HK-2 (cell line): Measurements from ENCODE around the gene ZNF436.
"Not testable (repeated sequence)": the region's sequence is repeated elsewhere in the genome, so short reads cannot be mapped to it uniquely, and the experiment has no call there.

Source experiments
- DNase-seq: peaks from one replicate; pipeline ENCODE4 v3.0.0-alpha.2; 2018; ENCODE audit not compliant: unreplicated experiment

The ZNF436 gene

GRCh38 chr1:23392125-23392855 is 22.7 kb upstream of the ZNF436 start:
- no peak for DNase-seq

- DNase-seq, result no peak
Observed at GRCh38 chr1:23389837-23390321, 20.2 kb upstream of the ZNF436 start.

DNA sequence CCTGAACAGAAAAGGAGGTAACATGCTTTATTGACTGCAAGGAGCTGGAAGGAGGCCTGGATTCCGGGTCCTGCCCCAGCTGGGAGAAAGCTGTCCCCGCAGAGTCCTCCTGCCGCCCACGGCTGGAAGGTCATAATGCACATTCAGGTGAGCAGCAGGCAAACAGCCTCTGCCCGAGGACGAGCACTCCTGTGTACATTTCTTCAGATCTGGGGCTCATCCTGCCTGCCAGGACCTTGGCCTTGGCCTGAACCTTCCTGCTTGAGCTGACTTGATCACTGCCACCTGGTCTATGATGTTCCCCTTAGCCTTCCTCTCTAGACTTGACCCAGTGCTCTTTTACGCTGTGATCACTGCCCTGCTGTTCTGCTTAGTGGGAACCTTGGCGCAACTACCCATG is 17.9 kb upstream of the ZNF436 start:
- DNase-seq, result no peak

GRCh38 chr1:23385119-23385621 is 15.5 kb upstream of the ZNF436 start:
- DNase-seq, result peak; percentile 51

GRCh38 chr1:23384312-23385058 is 14.8 kb upstream of the ZNF436 start:
- peak; percentile 41 for DNase-seq

GRCh38 chr1:23383577-23384311 is 14.1 kb upstream of the ZNF436 start:
- DNase-seq, result no peak

- DNase-seq, result no peak
Observed at GRCh38 chr1:23381233-23381885, 11.7 kb upstream of the ZNF436 start.

DNA sequence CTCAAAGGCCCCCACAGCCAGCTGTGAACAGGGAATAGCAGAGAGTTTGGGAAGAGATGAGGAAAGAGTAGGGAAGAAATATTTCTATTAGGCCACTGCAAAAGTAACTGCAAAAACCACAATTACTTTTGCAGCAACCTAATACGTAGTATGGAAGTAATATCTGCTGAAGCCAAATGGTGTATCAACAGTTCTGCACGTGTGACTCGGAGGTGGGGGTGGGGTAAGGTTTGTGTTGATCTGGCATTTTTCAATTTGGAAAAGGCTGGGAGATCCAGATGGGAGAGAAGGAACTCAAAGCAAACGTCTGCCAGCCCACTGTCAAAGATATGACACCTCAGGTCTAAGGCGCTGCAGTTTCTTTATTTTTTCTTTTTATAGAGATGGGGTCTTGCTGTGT is 11.1 kb upstream of the ZNF436 start:
- DNase-seq, result no peak

- not testable (repeated sequence) for DNase-seq
Observed at GRCh38 chr1:23380236-23380635, 10.6 kb upstream of the ZNF436 start.

GRCh38 chr1:23376890-23377811 is 7.5 kb upstream of the ZNF436 start:
- DNase-seq, result peak; percentile 49

- DNase-seq, result not testable (repeated sequence)
Observed at GRCh38 chr1:23374079-23374735, 4.6 kb upstream of the ZNF436 start.

- DNase-seq, result peak; percentile 61
Observed at GRCh38 chr1:23371987-23372880, 2.6 kb upstream of the ZNF436 start.

GRCh38 chr1:23370709-23371584 is 1.3 kb upstream of the ZNF436 start:
- peak; percentile 37 for DNase-seq

DNA sequence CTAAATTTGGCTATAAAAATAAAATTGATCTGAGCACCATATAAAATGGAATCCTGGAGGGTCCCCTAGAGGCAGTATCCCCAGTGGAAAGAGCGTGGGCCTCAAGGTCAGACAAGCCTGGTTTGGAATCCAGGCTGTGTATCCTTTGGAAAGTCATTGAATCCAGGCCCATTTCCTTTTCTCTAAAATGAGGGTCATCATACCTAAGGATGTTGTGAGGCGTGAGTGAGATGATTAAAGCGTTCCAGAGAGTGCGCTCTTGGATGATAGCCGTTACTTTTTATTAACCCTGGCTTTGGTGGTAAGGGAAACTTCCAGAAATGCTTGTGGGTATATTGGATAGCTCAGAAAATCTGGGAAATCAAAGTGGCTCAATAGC is 683 bp upstream of the ZNF436 start:
- DNase-seq, result peak; percentile 14

DNA sequence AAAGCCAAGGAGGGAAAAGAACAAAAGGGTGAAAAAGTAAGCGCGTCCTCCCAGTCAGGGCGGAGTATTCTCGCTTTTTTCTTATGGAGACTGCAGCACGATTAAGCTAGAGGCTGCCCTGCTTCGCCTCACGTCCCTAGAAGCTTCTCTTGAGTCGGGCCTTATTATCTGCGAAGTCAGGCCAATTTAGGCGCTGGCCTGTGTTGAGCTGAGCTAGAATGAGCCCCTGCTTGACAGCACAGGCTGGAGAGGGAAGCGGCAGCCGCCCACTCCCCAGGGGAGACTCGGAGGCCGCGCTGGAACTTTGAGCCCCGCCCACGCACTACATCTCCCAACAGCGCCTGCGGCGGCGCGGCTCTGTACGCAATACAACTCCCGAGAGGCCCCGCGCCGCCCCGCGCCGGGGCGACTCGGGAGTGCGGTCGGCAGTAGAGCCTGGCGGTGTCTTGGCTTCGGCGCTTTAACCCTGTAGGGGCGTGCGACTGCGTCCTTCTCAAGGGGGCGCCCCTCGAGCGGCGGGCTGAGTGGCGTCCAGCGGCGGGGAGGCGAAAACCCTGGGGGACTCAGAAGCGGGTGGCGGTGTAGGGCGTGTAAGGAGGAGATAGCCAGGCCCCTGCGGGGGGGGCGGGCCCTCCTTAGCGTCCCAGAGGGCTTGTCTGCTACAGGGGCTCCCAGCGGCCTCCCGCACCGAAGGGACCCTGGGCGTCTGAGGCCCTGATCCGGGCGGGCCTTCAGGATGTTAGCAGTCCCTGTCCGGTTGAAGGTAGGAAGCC is 888 bp downstream of the ZNF436 start:
- peak; percentile 89 for DNase-seq

- peak; percentile 99 for DNase-seq
Observed at GRCh38 chr1:23367791-23368561, 1.7 kb downstream of the ZNF436 start.

DNA sequence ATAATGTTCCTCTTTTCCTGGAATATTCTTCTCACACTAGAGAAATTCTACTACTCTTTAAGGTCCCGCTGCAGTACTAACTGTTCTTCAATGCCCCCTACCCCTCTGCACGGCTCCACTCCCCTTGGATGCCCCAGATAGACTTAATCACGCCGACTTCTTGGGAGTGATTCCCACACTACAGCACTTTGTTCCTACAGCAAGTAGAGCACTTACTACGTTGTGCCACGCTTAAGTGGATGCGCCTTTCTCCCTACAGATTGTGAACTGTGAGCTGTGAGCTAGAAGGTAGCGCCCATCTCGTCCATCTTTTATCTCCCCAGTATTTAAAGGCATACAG is 2.2 kb downstream of the ZNF436 start:
- DNase-seq, result no peak
